MV-4-11 (cell line): ENCODE results near the gene CELA1.
A peak's percentile ranks its signal among the peaks of the same experiment; 100 is the strongest.

Experiments used
- DNase-seq: peaks from one replicate; lab custom pipeline; 2025; lab: John Stamatoyannopoulos, UW

CELA1 gene

GRCh38 chr12:51374856-51375255 is 28.4 kb upstream of the CELA1 start:
- no peak for DNase-seq

GRCh38 chr12:51374361-51374760 is 27.9 kb upstream of the CELA1 start:
- no peak for DNase-seq

- DNase-seq = peak; percentile 79
Measured at GRCh38 chr12:51373187-51373586, 26.7 kb upstream of the CELA1 start.

- no peak for DNase-seq
Measured at GRCh38 chr12:51372021-51372420, 25.5 kb upstream of the CELA1 start.

GRCh38 chr12:51371295-51371953 is 24.9 kb upstream of the CELA1 start:
- peak; percentile 39 for DNase-seq

GRCh38 chr12:51370667-51371066 is 24.2 kb upstream of the CELA1 start:
- DNase-seq = no peak

GRCh38 chr12:51369581-51369980 is 23.1 kb upstream of the CELA1 start:
- DNase-seq = no peak

- DNase-seq = peak; percentile 96
Measured at GRCh38 chr12:51368640-51369517, 22.4 kb upstream of the CELA1 start.

- DNase-seq = no peak
Measured at GRCh38 chr12:51365276-51365675, 18.8 kb upstream of the CELA1 start.

- no peak for DNase-seq
Measured at GRCh38 chr12:51364001-51364400, 17.5 kb upstream of the CELA1 start.

- DNase-seq = no peak
Measured at GRCh38 chr12:51362747-51363342, 16.4 kb upstream of the CELA1 start.

- no peak for DNase-seq
Measured at GRCh38 chr12:51362307-51362706, 15.8 kb upstream of the CELA1 start.

GRCh38 chr12:51361161-51362016 is 14.9 kb upstream of the CELA1 start:
- no peak for DNase-seq

- DNase-seq = no peak
Measured at GRCh38 chr12:51360315-51360714, 13.8 kb upstream of the CELA1 start.

- no peak for DNase-seq
Measured at GRCh38 chr12:51359851-51360250, 13.4 kb upstream of the CELA1 start.

- DNase-seq = no peak
Measured at GRCh38 chr12:51358496-51358895, 12.0 kb upstream of the CELA1 start.

- no peak for DNase-seq
Measured at GRCh38 chr12:51357374-51358047, 11.0 kb upstream of the CELA1 start.

GRCh38 chr12:51351913-51352532 is 5.5 kb upstream of the CELA1 start:
- peak; percentile 35 for DNase-seq

- no peak for DNase-seq
Measured at GRCh38 chr12:51349026-51349425, 2.5 kb upstream of the CELA1 start.

GRCh38 chr12:51348116-51348515 is 1.6 kb upstream of the CELA1 start:
- no peak for DNase-seq

- DNase-seq = peak; percentile 29
Measured at GRCh38 chr12:51345681-51346080, 798 bp downstream of the CELA1 start.
